Astrocyte of the cerebellum (primary cell): ENCODE data around the gene SP7.

ENCODE experiments used
- DNase-seq: peaks from one replicate; pipeline ENCODE4 v3.0.0-alpha.2; 2011; ENCODE audit warnings: low read depth
- H3K4me3 ChIP-seq: 2 replicates; pipeline ENCODE4 v1.5.1; 2011; ENCODE audit warnings: mild to moderate bottlenecking, low read depth, low read length, moderate library complexity
- CTCF ChIP-seq: IDR thresholded peaks from 2 replicates; pipeline ENCODE4 v1.5.1; 2012; ENCODE audit warnings: low read length, low read depth, moderate library complexity, mild to moderate bottlenecking; ENCODE audit errors: missing control alignments
- in situ Hi-C: cut with HindIII; loops from 2 replicates; pipeline ENCODE4 v1.10.0; 2017; ENCODE audit warnings: low sequenced_read_pairs

The SP7 gene

GRCh38 chr12:53286448-53286847, 49.7 kb downstream of the SP7 start:
- no peak for DNase-seq
- in situ Hi-C loops: loop anchor here (5.0 kb wide), 1 partner anchor 199 kb away; no protein-coding TSS in a partner anchor
- H3K4me3 ChIP-seq: no peak overlapping the region
- no peak for TF ChIP-seq CTCF

GRCh38 chr12:53279888-53280498, 56.2 kb downstream of the SP7 start:
- H3K4me3 ChIP-seq: no peak overlapping the region
- DNase-seq: no peak
- TF ChIP-seq CTCF: no peak
- in situ Hi-C loops: no loop called here

GRCh38 chr12:53279283-53279869, 56.8 kb downstream of the SP7 start:
- in situ Hi-C loops: no loop called here
- H3K4me3 ChIP-seq: no peak overlapping the region
- no peak for DNase-seq
- TF ChIP-seq CTCF: no peak

- in situ Hi-C loops: no loop called here
- no peak for DNase-seq
- no peak overlapping the region for H3K4me3 ChIP-seq
- TF ChIP-seq CTCF: no peak
Measured at GRCh38 chr12:53277981-53278380, 58.2 kb downstream of the SP7 start.
